Measurements from ENCODE around the gene CCDC192.

Gene CCDC192

DNA sequence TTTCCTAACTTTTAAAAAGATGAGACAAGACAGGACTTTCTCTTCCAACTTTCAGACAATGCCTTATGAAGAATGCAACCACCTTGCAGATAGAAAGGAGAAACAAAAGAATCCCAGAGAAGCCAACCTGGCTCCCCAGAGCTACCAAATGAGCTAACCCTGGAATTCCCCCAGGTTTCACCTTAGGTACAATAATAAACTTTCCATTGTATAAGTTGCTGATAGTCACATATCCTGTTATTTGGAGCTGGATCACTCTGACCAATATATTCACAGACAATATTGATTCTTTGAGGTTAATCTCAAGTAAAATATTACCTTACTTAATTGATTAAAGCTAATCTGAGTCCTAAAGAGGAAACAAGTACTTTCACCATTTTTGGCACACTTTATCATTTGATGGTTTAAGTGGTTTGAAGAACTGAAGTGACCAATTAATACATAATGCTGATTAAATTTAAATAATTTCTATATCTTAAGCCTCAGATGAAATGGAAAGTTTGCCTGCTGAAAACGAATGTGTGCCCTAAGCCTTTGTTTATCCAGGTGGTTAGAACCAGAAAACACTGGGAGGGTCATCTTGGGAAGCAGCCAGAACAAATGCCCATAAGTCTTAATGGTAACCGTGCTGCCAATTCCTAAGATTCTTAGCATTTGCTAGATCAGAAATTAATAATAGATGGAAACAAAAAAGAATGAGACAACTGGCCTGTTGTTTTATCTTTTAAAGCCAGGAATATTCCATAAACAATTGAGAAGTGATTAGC lies 220.8 kb downstream of the CCDC192 start:
- H3K27ac ChIP-seq: no peak overlapping the region
- H3K36me3 ChIP-seq: no peaks in the 10 kb centered on the region
- H3K4me3 ChIP-seq (ENCODE audit: low read depth, low read length): no peak overlapping the region
- no peaks in the 10 kb centered on the region for H3K27me3 ChIP-seq (ENCODE audit: insufficient read depth, low read depth, severe bottlenecking)
- no peaks in the 10 kb centered on the region for H3K9me3 ChIP-seq (ENCODE audit: severe bottlenecking)
- no peak for TF ChIP-seq CTCF (IDR thresholded peaks at IDR 0.05; ENCODE audit: low read depth, low read length)
- DNase-seq: no peak

DNA sequence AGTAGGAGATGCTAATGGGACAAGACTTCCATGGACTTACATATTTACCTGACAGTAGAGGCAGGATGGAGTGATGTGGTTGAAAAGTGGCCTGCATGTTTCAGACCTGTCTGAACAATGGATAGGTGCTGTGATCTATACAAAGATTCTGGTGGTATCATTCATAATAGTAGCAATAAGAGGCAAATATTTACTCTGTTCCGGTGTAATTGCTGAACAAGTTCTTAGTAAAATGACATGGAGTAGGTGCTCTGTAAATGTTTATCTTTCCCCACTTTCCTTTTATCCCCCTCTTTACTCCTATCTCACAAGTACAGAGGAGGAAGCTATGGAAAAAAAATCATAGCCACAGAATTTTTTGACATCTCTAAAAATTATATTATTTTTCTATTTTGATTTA lies 221.4 kb downstream of the CCDC192 start:
- no peak overlapping the region for H3K27ac ChIP-seq
- DNase-seq: no peak
- no peaks in the 10 kb centered on the region for H3K9me3 ChIP-seq (ENCODE audit: severe bottlenecking)
- no peak overlapping the region for H3K4me3 ChIP-seq (ENCODE audit: low read depth, low read length)
- H3K27me3 ChIP-seq (ENCODE audit: insufficient read depth, low read depth, severe bottlenecking): no peaks in the 10 kb centered on the region
- TF ChIP-seq CTCF (IDR thresholded peaks at IDR 0.05; ENCODE audit: low read depth, low read length): no peak
- H3K36me3 ChIP-seq: no peaks in the 10 kb centered on the region

DNA sequence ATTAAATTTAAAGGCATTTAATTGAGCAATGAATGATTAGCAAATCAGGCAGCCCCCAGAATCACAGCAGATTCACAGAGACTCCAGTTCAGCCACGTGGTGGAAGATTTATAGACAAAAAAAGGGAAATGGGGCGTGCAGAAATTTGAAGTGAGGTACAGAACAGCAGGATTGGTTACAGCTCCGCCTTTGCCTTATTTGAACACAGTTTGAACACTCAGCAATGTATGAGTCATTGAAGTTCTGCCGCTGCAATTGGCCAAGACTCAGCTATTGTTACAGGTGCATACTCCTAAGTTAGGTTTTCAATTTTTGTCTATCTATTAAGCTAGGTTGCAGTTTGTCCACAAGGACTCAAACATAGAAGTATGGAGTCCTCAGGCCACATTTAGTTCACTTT lies 222.7 kb downstream of the CCDC192 start:
- TF ChIP-seq CTCF (IDR thresholded peaks at IDR 0.05; ENCODE audit: low read depth, low read length): no peak
- DNase-seq: no peak

GRCh38 chr5:127926974-127927373 lies 223.8 kb downstream of the CCDC192 start:
- Histone ChIP-seq H3K36me3 (no peaks in the 10 kb centered on the region), H3K4me3 (ENCODE audit: low read depth, low read length) (no peak overlapping the region), H3K27ac (no peak overlapping the region), H3K27me3 (ENCODE audit: insufficient read depth, low read depth, severe bottlenecking) (no peaks in the 10 kb centered on the region), H3K9me3 (ENCODE audit: severe bottlenecking) (no peaks in the 10 kb centered on the region)
- DNase-seq: no peak
- no peak for TF ChIP-seq CTCF (IDR thresholded peaks at IDR 0.05; ENCODE audit: low read depth, low read length)

More for the DNA sequence above, 222.7 kb downstream of the CCDC192 start:
- Histone ChIP-seq H3K27me3 (ENCODE audit: insufficient read depth, low read depth, severe bottlenecking) (no peaks in the 10 kb centered on the region), H3K9me3 (ENCODE audit: severe bottlenecking) (no peaks in the 10 kb centered on the region), H3K4me3 (ENCODE audit: low read depth, low read length) (no peak overlapping the region), H3K27ac (no peak overlapping the region), H3K36me3 (no peaks in the 10 kb centered on the region)

DNA sequence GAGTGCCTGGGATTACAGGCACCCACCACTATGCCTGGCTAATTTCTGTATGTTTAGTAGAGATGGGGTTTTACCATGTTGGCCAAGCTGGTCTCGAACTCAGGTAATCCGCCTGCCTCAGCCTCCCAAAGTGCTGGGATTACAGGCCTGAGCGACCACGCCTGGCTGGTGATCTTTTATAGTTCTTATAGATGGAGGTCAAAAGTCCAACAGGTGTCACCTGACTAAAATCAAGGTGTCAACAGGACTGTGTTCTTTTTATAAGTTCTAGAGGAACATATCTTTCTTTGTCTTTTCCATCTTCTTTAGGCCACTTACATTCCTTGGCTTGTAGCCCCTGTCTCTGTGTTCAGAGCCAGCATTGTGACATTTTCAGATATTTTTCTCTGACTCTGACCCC lies 224.9 kb downstream of the CCDC192 start:
- H3K4me3 ChIP-seq (ENCODE audit: low read depth, low read length): no peak overlapping the region
- H3K27ac ChIP-seq: no peak overlapping the region
- DNase-seq: no peak
- TF ChIP-seq CTCF (IDR thresholded peaks at IDR 0.05; ENCODE audit: low read depth, low read length): no peak
- no peaks in the 10 kb centered on the region for H3K27me3 ChIP-seq (ENCODE audit: insufficient read depth, low read depth, severe bottlenecking)
- no peaks in the 10 kb centered on the region for H3K9me3 ChIP-seq (ENCODE audit: severe bottlenecking)
- no peaks in the 10 kb centered on the region for H3K36me3 ChIP-seq

DNA sequence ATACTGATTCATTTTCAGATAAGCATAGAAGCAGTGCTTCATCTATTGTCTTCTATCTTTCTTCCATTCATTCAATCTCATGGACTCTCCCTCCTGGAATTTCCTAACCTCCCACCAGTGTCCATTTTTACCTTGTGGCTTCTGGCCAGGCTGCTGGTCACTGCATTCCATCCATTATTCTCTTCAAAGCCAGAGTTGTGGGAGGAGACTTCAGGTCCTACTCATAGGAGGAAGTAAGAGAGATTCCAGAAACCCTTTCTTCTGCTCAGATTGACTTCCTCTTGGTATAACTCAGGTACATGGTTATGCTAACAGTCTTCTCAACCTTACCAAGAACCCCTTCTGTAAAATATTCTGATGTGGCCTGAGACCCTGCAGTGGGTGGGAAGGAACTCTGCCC lies 227.1 kb downstream of the CCDC192 start:
- Histone ChIP-seq H3K4me3 (ENCODE audit: low read depth, low read length) (no peak overlapping the region), H3K27me3 (ENCODE audit: insufficient read depth, low read depth, severe bottlenecking) (no peaks in the 10 kb centered on the region), H3K36me3 (no peaks in the 10 kb centered on the region), H3K27ac (no peak overlapping the region), H3K9me3 (ENCODE audit: severe bottlenecking) (no peaks in the 10 kb centered on the region)
- DNase-seq: no peak
- no peak for TF ChIP-seq CTCF (IDR thresholded peaks at IDR 0.05; ENCODE audit: low read depth, low read length)

All from WERI-Rb-1 (cell line).